HG03097 (cell line): Measurements from ENCODE around the gene PSMB2.
"Not testable (repeated sequence)": the region's sequence is repeated elsewhere in the genome, so short reads cannot be mapped to it uniquely, and the experiment has no call there.

ENCODE experiments used
- ATAC-seq: cut with Tn5 transposase; IDR thresholded peaks from one replicate; pipeline ENCODE4 v1.9.1; 2021; ENCODE audit not compliant: unreplicated experiment, low FRiP score

Gene PSMB2

GRCh38 chr1:35641233-35641866, at the start of gene PSMB2:
PSMB2 (minus strand) TSS chr1:35641526; CDS start chr1:35641432, 94 bp downstream.
- ATAC-seq = peak; percentile 79

GRCh38 chr1:35691080-35691479, 49.8 kb upstream of the PSMB2 start:
- no peak for ATAC-seq

GRCh38 chr1:35690103-35690502, 48.8 kb upstream of the PSMB2 start:
- not testable (repeated sequence) for ATAC-seq

- no peak for ATAC-seq
These were observed 46.8 kb upstream of the PSMB2 start for GRCh38 chr1:35688161-35688560.

GRCh38 chr1:35683012-35683411, 41.7 kb upstream of the PSMB2 start:
- ATAC-seq = no peak

- no peak for ATAC-seq
These were observed 38.9 kb upstream of the PSMB2 start for GRCh38 chr1:35680271-35680670.

GRCh38 chr1:35675773-35676172, 34.4 kb upstream of the PSMB2 start:
- no peak for ATAC-seq

- no peak for ATAC-seq
These were observed 32.8 kb upstream of the PSMB2 start for GRCh38 chr1:35674111-35674510.

GRCh38 chr1:35672116-35672515, 30.8 kb upstream of the PSMB2 start:
- ATAC-seq = no peak

- ATAC-seq = no peak
These were observed 27.2 kb upstream of the PSMB2 start for GRCh38 chr1:35668506-35668905.

- ATAC-seq = no peak
These were observed 25.6 kb upstream of the PSMB2 start for GRCh38 chr1:35666916-35667315.

- ATAC-seq = no peak
These were observed 24.9 kb upstream of the PSMB2 start for GRCh38 chr1:35666216-35666615.

GRCh38 chr1:35663434-35663833, 22.1 kb upstream of the PSMB2 start:
- no peak for ATAC-seq

GRCh38 chr1:35661474-35661795, 20.1 kb upstream of the PSMB2 start:
- ATAC-seq = no peak

GRCh38 chr1:35660581-35661473, 19.5 kb upstream of the PSMB2 start:
- no peak for ATAC-seq

GRCh38 chr1:35659589-35659988, 18.3 kb upstream of the PSMB2 start:
- no peak for ATAC-seq

GRCh38 chr1:35657851-35658250, 16.5 kb upstream of the PSMB2 start:
- ATAC-seq = no peak

- no peak for ATAC-seq
These were observed 15.5 kb upstream of the PSMB2 start for GRCh38 chr1:35656863-35657232.

GRCh38 chr1:35656148-35656862, 15.0 kb upstream of the PSMB2 start:
- no peak for ATAC-seq

GRCh38 chr1:35655196-35655595, 13.9 kb upstream of the PSMB2 start:
- ATAC-seq = no peak

GRCh38 chr1:35650416-35650815, 9.1 kb upstream of the PSMB2 start:
- no peak for ATAC-seq

- no peak for ATAC-seq
These were observed 4.7 kb upstream of the PSMB2 start for GRCh38 chr1:35646043-35646442.
